Panc1 (cell line): ENCODE data around the gene TC2N. TPM values are rescaled to one million over a fixed set of nuclear protein-coding genes. Genes with fewer than 3 reads are reported as not detected.

Experiments
- ATAC-seq: fragments of 200-7000 bp; cut with Tn5 transposase; 2 replicates; pipeline ENCODE4 v1.9.1; 2020; ENCODE audit warnings: mild to moderate bottlenecking, moderate library complexity
- BruUV-seq: library from RNA; stranded (reverse); fragments of 400-500 nt; replicated peaks from 2 replicates; lab custom pipeline; 2021; lab: Mats Ljungman, UMichigan
- CTCF ChIA-PET: fragments of 300-600 bp; sonication (Branson Sonifier 250); formaldehyde crosslinking; loops from one replicate; lab custom pipeline; 2022; ENCODE audit warnings: antibody characterized with exemption; lab: Charles Lee
- POLR2A ChIA-PET: fragments of 300-600 bp; sonication (Branson Sonifier 250); formaldehyde crosslinking; loops from one replicate; lab custom pipeline; 2022; ENCODE audit warnings: antibody characterized with exemption; lab: Charles Lee
- DNase-seq: peaks from one replicate; pipeline ENCODE4 v3.0.0-alpha.2; 2010; ENCODE audit warnings: low read depth, low spot score
- H3K27ac ChIP-seq: 2 replicates; pipeline ENCODE4 v1.5.1; 2011; ENCODE audit warnings: mild to moderate bottlenecking, low read length, inconsistent platforms
- H3K27me3 ChIP-seq: fragments of 200-500 bp; sonication (Bioruptor generic); 2 replicates; pipeline ENCODE4 v1.6.0; 2014; ENCODE audit warnings: low read length, inconsistent platforms; ENCODE audit not compliant: control insufficient read depth, insufficient read depth
- H3K36me3 ChIP-seq: fragments of 200-500 bp; sonication (Bioruptor generic); 2 replicates; pipeline ENCODE4 v1.5.1; 2014; ENCODE audit warnings: inconsistent platforms, mild to moderate bottlenecking, low read length, moderate library complexity; ENCODE audit not compliant: control insufficient read depth, insufficient read depth
- H3K4me1 ChIP-seq: 2 replicates; pipeline ENCODE4 v1.5.1; 2011; ENCODE audit warnings: inconsistent platforms, mild to moderate bottlenecking, low read length, moderate library complexity; ENCODE audit not compliant: control insufficient read depth, insufficient read depth
- H3K4me3 ChIP-seq, 2 experiments: 2 replicates each; pipeline ENCODE4 v1.5.1; 2011 to 2012; ENCODE audit warnings: low read depth in 2 of 2, low read length in 2 of 2, mild to moderate bottlenecking in 2 of 2, inconsistent platforms in 1 of 2, moderate library complexity in 1 of 2
- H3K9me3 ChIP-seq: fragments of 200-500 bp; sonication (Bioruptor generic); 2 replicates; pipeline ENCODE4 v1.5.1; 2014; ENCODE audit warnings: low read depth, mild to moderate bottlenecking, inconsistent platforms, low read length, moderate library complexity; ENCODE audit not compliant: control insufficient read depth, insufficient read depth
- CTCF ChIP-seq: fragments of 450-650 bp; IDR thresholded peaks from 2 replicates; pipeline ENCODE4 v1.5.1; 2017; ENCODE audit warnings: mild to moderate bottlenecking
- POLR2AphosphoS5 ChIP-seq: IDR thresholded peaks from 2 replicates; pipeline ENCODE4 v1.6.1; 2012; ENCODE audit warnings: mild to moderate bottlenecking, low read depth, low read length, moderate library complexity
- REST ChIP-seq, 2 experiments: IDR thresholded peaks; 2 replicates each; pipeline ENCODE4 v1.6.1; 2011 to 2012; ENCODE audit warnings: low read depth in 2 of 2, control low read depth in 1 of 2, low read length in 1 of 2, mild to moderate bottlenecking in 1 of 2, moderate library complexity in 1 of 2; ENCODE audit not compliant: insufficient read depth in 1 of 2
- SIN3A ChIP-seq: IDR thresholded peaks from 2 replicates; pipeline ENCODE4 v1.6.1; 2012; ENCODE audit warnings: low read depth, mild to moderate bottlenecking, low read length, moderate library complexity, borderline replicate concordance; ENCODE audit not compliant: insufficient read depth
- TCF7L2 ChIP-seq: IDR thresholded peaks from 2 replicates; pipeline ENCODE4 v1.6.1; 2011; ENCODE audit warnings: mild to moderate bottlenecking, low read depth, low read length, inconsistent platforms
- in situ Hi-C: cut with HindIII; loops from 2 replicates; pipeline ENCODE4 v1.10.0; 2016; ENCODE audit warnings: low sequenced_read_pairs, low pct_unique_long_range_greater_than_20kb
- intact Hi-C: fragments of 100-400 bp; cut with micrococcal nuclease; formaldehyde crosslinking; loops from one replicate; pipeline ENCODE4 v1.10.0; 2022; ENCODE audit not compliant: unreplicated experiment
- total RNA-seq: library from RNA; stranded (reverse); gene quantifications from one replicate; pipeline ENCODE4 v1.2.1, GENCODE V29; 2021; ENCODE audit not compliant: unreplicated experiment

Gene TC2N
- total RNA-seq, 1 experiment from 2014 or later: 0.49 TPM

- ChIA-PET CTCF (no interaction called here), POLR2A (no interaction called here)
- ATAC-seq (no peak), DNase-seq (no peak)
- H3K27me3 ChIP-seq: no peaks in the 10 kb centered on the region
- no peak overlapping the region for H3K4me3 ChIP-seq
- no peak for TF ChIP-seq TCF7L2
- TF ChIP-seq REST (IDR thresholded peaks at IDR 0.05; ENCODE audit: insufficient read depth in 1 of 2, low read depth in 2 of 2, low read length in 1 of 2): no peak
- no peak for TF ChIP-seq SIN3A
- no peak for TF ChIP-seq POLR2AphosphoS5
- TF ChIP-seq CTCF: no peak
- no peak overlapping the region for H3K27ac ChIP-seq
- H3K36me3 ChIP-seq: no peaks in the 10 kb centered on the region
- no peaks in the 10 kb centered on the region for H3K4me1 ChIP-seq
- H3K9me3 ChIP-seq: no peaks in the 10 kb centered on the region
- intact Hi-C loops: no loop called here
- in situ Hi-C loops: no loop called here
- BruUV-seq: no TSS peak
Observed at GRCh38 chr14:91904483-91904882, 37.1 kb upstream of the TC2N start.

- ATAC-seq (no peak), DNase-seq (no peak)
- ChIA-PET POLR2A (no interaction called here), CTCF (no interaction called here)
- Histone ChIP-seq H3K27ac (no peak overlapping the region), H3K4me3 (no peak overlapping the region), H3K36me3 (no peaks in the 10 kb centered on the region), H3K4me1 (no peaks in the 10 kb centered on the region), H3K9me3 (no peaks in the 10 kb centered on the region), H3K27me3 (no peaks in the 10 kb centered on the region)
- TF ChIP-seq REST (IDR thresholded peaks at IDR 0.05; ENCODE audit: insufficient read depth in 1 of 2, low read depth in 2 of 2, low read length in 1 of 2) (no peak), TCF7L2 (no peak), SIN3A (no peak), POLR2AphosphoS5 (no peak), CTCF (no peak)
- no TSS peak for BruUV-seq
- in situ Hi-C loops: no loop called here
- intact Hi-C loops: no loop called here
Observed at GRCh38 chr14:91903070-91903469, 35.7 kb upstream of the TC2N start.
